GM19328 (cell line): ENCODE data around the gene AATF.

Source experiments
- ATAC-seq: cut with Tn5 transposase; IDR thresholded peaks from one replicate; pipeline ENCODE4 v1.9.1; 2021; ENCODE audit warnings: mild to moderate bottlenecking, moderate library complexity; ENCODE audit not compliant: unreplicated experiment

Gene AATF

GRCh38 chr17:37037590-37038155 lies 88.9 kb downstream of the AATF start:
- ATAC-seq, result no peak

DNA sequence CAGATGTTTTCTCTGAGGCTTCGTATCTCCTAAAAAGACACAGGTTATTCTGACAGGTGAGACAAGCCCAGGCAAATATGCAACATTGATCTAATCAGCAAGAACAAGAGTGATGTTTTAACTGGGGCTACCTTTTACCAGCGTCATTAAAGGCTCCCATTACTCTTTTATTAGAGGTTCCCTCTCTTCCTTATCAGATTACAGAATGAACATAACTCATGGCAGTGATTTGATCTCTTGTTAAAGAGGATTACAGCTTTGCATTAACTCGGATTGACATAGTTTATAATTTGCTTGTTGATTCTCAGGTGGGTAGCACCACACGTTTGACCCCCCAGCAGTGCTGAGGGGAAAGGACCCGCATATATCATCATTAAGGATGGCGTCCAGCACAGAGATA lies 90.5 kb downstream of the AATF start:
- ATAC-seq, result no peak

DNA sequence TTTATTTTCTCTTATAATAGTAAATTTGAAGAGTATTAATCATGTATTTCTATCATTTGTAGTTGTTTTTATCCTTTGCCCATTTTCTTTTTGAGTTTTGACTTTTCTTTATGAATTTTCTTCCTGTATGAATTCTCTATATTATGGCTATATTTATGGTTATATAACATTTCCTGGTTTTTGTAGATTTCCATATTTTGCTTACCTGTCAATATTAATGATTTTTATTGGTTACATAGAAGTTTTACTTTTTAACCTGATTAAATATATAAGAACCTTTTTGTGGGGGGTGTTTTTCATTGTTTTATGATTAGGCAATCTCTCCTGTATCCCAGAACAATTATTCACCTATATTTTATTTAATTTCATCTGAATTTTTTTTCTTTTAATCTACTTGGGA lies 93.2 kb downstream of the AATF start:
- ATAC-seq, result no peak

DNA sequence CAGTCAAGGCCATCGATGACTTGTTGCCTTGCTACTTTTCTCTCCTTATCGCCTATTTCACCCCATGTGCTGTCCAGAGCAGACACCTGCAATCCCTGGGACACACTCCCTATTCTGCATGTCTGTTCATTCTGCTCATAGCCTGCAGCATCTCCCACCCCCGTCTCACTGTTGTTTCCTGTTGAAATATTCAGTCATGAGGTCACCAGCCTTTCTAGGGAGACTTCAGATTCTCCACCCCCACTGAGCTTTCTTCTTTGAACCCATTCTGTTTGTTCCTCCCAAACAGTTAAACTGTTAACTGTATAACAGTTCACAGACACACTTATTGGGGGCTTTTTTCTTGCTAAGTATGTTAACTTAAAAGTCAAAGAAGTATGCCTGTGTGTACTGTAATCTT lies 94.4 kb downstream of the AATF start:
- no peak for ATAC-seq

DNA sequence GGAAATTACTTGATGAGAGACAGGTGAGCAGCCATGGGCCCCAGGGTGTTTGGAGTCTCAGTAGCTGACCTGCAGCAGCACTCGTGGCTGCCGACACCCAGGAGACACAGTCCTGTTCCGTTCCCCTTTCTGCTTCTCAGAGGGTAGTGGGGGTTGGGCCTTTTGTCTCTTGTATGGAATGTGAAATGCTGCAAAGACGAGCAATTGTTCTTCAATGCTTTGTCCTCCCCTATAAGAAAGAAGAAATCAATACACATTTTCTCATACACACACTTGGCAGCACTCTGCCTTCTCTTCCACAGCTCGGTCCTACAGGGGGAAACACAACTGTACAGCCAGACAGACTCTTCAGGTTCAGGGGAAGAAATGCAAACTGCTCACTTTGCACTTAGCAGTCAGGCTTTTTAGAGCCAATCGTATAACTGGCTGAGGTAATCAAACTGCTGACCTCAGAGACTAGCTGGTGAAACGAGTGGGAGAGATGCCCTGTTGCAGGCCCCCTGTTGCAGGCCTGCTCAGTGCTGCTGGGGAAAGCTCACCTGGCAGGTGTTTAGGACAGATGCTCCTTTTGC lies 96.7 kb downstream of the AATF start:
- no peak for ATAC-seq

GRCh38 chr17:37047631-37048104 lies 98.9 kb downstream of the AATF start:
- ATAC-seq, result no peak

GRCh38 chr17:37048811-37049210 lies 100.1 kb downstream of the AATF start:
- ATAC-seq, result no peak

- no peak for ATAC-seq
Measured at GRCh38 chr17:37050920-37051319, 102.2 kb downstream of the AATF start.

GRCh38 chr17:37051381-37051780 lies 102.6 kb downstream of the AATF start:
- ATAC-seq, result no peak

DNA sequence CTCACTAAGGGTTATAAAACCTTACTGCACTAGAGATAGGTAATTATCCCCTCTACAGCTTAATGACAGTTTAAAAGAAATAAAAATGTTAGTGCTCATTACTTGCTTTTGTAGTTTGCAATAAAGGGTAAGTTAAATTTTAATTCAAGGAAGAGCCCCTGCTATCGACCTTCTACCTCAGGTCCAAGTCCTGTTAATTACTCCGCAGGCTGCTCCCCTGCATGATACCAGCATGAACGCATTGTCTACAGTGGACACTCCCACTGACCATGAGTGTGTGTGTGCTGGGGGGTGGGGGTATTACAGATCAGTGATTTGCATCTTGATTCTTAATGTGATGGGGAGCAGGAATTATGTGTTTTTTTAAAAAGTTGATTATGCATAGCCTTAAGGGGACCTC lies 103.1 kb downstream of the AATF start:
- ATAC-seq, result no peak

DNA sequence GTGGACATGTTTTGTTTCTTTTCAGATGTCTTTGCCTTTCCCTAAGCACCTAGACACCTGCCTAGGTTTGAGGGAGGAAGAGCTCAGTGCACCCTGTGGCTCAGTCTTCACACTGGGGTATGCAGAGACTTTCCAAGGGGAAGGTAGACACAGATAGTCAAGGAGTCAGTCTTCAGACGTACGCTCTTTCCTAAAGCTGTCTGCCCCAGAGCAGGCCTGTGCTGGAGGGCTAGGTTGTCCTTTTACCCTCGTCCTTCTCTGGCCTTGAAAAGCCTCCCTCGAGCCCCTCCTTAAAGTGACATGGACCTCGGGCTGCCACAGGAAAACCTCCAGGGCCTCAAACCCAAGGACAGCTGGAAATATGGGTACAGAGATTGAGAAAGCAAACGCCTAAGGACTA lies 103.7 kb downstream of the AATF start:
- no peak for ATAC-seq

DNA sequence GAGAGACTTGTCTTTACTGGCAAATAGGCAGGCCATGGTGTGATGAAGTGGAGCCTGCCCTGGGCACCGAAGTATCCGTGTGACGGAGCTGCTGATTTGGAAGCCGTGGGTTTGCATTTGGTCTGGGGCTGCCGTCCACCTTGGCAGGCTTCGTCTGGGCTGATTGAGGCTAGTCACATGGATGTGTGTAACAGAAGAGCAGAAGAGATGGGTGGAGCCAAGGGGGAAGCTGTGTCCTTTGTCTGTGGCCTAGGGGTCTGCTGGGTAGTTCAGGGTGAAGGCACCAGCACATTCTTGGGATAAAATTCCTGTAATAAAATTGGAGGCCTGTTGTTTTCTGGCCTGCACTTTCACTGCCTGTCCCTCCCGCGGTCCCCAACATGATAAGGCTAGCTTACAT lies 106.1 kb downstream of the AATF start:
- ATAC-seq, result no peak

GRCh38 chr17:37056622-37057021 lies 107.9 kb downstream of the AATF start:
- ATAC-seq, result no peak

- no peak for ATAC-seq
Measured at GRCh38 chr17:37059493-37059892, 110.7 kb downstream of the AATF start.

DNA sequence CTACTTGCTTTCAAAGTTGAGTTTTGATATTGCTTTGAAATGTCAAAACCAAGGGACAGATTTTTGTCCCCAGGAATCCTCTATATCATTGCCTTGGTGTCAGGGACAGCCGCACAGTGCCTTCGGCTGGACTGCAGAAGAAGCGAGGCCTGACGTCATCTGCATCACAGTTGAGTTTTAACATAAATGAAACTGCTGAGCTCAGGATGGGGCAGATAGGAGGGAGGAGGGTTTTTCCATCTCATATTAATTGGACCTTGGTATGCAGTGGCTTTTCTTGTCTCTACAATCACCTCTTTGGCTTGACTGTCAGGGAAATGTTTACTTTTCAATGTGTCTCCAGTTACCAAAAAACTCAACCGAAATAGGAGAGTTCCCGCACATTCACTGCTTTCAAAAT lies 111.3 kb downstream of the AATF start:
- no peak for ATAC-seq

GRCh38 chr17:37060928-37061327 lies 112.2 kb downstream of the AATF start:
- ATAC-seq, result no peak

DNA sequence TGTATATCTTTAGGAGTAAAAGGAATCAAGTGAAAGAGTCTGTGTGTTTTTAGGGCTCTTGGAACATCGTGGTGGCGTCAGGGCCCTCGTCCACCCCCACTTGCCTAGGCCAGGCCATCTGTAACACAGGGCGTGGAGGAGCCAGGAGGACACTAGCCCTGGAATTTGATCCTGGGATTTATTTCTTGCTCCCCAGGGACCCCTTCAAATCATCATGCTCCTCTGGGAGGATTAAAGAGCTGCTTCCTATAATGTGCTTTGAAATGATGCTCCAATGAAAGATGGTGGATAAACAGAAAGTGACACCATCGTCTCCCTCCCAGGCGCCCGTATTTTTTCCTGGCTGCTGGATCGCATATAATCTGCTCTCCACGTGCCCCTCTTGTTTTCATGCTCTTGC lies 113.3 kb downstream of the AATF start:
- ATAC-seq, result no peak

- no peak for ATAC-seq
Measured at GRCh38 chr17:37064206-37064605, 115.5 kb downstream of the AATF start.

DNA sequence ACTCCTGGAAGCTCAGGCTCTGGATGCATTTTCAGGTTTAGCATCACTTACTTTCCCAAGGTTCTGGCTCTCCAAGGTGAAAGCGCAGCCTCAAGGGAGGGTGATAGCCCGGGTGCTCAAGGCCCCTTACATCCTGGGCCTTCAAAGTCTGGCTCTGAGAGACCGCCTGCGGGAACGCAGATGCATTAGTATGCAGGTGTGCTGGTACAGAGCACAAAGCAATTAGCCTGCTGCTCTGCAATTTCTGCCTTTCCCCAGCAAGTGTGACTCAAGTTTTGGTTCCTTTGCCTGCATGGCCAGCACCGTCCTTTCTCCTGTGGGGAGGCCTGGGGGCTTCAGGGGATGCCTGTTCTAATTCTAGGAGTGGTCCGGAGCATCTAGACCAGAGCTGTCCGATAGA lies 116.2 kb downstream of the AATF start:
- no peak for ATAC-seq

DNA sequence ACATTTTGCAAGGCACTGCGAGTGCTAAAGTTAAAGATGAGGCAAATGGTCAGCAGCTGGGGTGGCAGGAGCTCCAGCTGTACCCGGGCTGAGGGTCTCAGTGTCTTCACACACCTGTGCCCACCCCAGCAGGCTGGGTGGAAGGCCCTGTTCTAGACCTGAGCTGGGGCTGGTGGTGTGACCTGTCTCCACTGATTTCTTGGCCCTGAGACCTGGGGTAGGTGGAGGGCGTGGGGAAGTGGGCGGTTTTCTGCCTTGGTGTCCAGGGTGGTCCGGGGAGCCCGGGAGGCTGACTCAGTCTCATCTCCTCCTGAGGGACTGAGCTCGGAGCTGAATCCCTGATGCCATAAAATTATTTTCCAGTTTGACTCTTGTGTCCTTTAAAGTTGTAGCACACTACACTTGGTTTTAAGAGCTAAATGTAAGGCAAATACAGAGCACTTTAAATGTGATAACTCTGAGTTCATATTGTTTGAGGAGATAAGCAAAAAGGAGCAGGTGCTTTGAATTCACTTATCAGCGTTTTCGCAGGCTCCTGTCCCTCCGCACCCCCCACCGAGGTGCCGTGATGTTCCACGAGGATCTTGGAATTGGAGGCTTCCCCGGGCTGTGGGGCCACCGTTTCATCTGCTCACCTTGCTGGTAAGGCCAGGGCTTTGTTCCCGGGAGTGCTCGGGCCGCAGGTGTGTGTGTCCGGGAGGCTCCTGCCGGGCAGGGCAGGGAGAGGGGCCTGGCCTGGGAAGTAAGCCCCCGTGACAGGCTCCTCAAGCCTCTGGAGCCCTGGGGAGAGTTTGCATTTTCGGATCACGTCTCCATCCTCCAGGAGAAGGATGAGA lies 117.0 kb downstream of the AATF start:
- ATAC-seq, result no peak

GRCh38 chr17:37066322-37067255 lies 117.8 kb downstream of the AATF start:
- no peak for ATAC-seq
